Right ventricle myocardium superior (tissue), 1 donor: ENCODE measurements around the gene MYBBP1A. TPM values are rescaled to one million over a fixed set of nuclear protein-coding genes. Genes with fewer than 3 reads are reported as not detected.

Source experiments
- ATAC-seq: fragments of 200-7000 bp; cut with Tn5 transposase; one replicate; pipeline ENCODE4 v1.9.1; 2020; ENCODE audit warnings: mild to moderate bottlenecking; ENCODE audit not compliant: poor library complexity
- DNase-seq: peaks from one replicate; pipeline ENCODE4 v3.0.0-alpha.2; 2020
- intact Hi-C: fragments of 100-400 bp; cut with DNase I; formaldehyde crosslinking; loops from one replicate; pipeline ENCODE4 v1.11.2; 2022
- total RNA-seq: library from RNA; stranded (reverse); fragmentation: NEBNext Ultra II Directional; extraction: Animal tissue kit (Norgen Biotek cat#: 25700); gene quantifications from one replicate; pipeline ENCODE4 v1.2.1, GENCODE V29; 2021
- donor health status: DM: no; HTN: yes; CAD: no; lungs with severe emphysema.

MYBBP1A gene
- total RNA-seq, 1 donor from 2014 or later = 18.8 TPM

- intact Hi-C loops = no loop called here
- no peak for ATAC-seq
- no peak for DNase-seq
Observed at GRCh38 chr17:4577386-4577993, 22.3 kb upstream of the MYBBP1A start.

GRCh38 chr17:4576729-4577322, 21.6 kb upstream of the MYBBP1A start:
- intact Hi-C loops = no loop called here
- ATAC-seq = no peak
- peak; percentile 32 for DNase-seq

GRCh38 chr17:4576161-4576558, 21.0 kb upstream of the MYBBP1A start:
- peak; percentile 10 for DNase-seq
- intact Hi-C loops = no loop called here
- ATAC-seq = no peak

GRCh38 chr17:4574448-4575045, 19.4 kb upstream of the MYBBP1A start:
- intact Hi-C loops = no loop called here
- ATAC-seq (no peak), DNase-seq (no peak)

- peak; percentile 76 for DNase-seq
- intact Hi-C loops = no loop called here
- ATAC-seq = peak; percentile 92
Observed at GRCh38 chr17:4573669-4574068, 18.5 kb upstream of the MYBBP1A start.

- DNase-seq (no peak), ATAC-seq (no peak)
- intact Hi-C loops = no loop called here
Observed at GRCh38 chr17:4573115-4573514, 17.9 kb upstream of the MYBBP1A start.

- intact Hi-C loops = no loop called here
- ATAC-seq (no peak), DNase-seq (no peak)
Observed at GRCh38 chr17:4572131-4572530, 16.9 kb upstream of the MYBBP1A start.

- no peak for ATAC-seq
- no peak for DNase-seq
- intact Hi-C loops = no loop called here
Observed at GRCh38 chr17:4569591-4569990, 14.4 kb upstream of the MYBBP1A start.

- DNase-seq (no peak), ATAC-seq (peak; percentile 94)
- intact Hi-C loops = no loop called here
Observed at GRCh38 chr17:4566785-4567184, 11.6 kb upstream of the MYBBP1A start.

GRCh38 chr17:4565209-4566141, 10.3 kb upstream of the MYBBP1A start:
- DNase-seq = peak; percentile 76
- intact Hi-C loops = loop anchor here (2.0 kb wide), 1 partner anchor 61 kb away; no protein-coding TSS in a partner anchor
- ATAC-seq = peak; percentile 92

- intact Hi-C loops = no loop called here
- DNase-seq (no peak), ATAC-seq (no peak)
Observed at GRCh38 chr17:4562015-4562969, 7.1 kb upstream of the MYBBP1A start.

GRCh38 chr17:4560837-4561256, 5.7 kb upstream of the MYBBP1A start:
- intact Hi-C loops = no loop called here
- peak; percentile 33 for DNase-seq
- no peak for ATAC-seq

GRCh38 chr17:4560421-4560820, 5.2 kb upstream of the MYBBP1A start, which contains the start of gene GGT6:
TSS of gene GGT6 (minus strand) at chr17:4560577. CDS start at chr17:4560521, 56 bp downstream.
- intact Hi-C loops = no loop called here
- DNase-seq = peak; percentile 44
- ATAC-seq = no peak

- DNase-seq (no peak), ATAC-seq (no peak)
- intact Hi-C loops = no loop called here
Observed at GRCh38 chr17:4559966-4560365, 4.8 kb upstream of the MYBBP1A start.

GRCh38 chr17:4559139-4559791, 4.1 kb upstream of the MYBBP1A start:
- DNase-seq (peak; percentile 32), ATAC-seq (no peak)
- intact Hi-C loops = no loop called here

GRCh38 chr17:4558347-4558971, 3.3 kb upstream of the MYBBP1A start:
- DNase-seq (no peak), ATAC-seq (no peak)
- intact Hi-C loops = no loop called here

GRCh38 chr17:4557626-4558346, 2.6 kb upstream of the MYBBP1A start:
- DNase-seq (no peak), ATAC-seq (no peak)
- intact Hi-C loops = no loop called here
